ENCODE data around the gene TAS2R41.
"Not testable (repeated sequence)": the region's sequence is repeated elsewhere in the genome, so short reads cannot be mapped to it uniquely, and the experiment has no call there.

TAS2R41 gene

DNA sequence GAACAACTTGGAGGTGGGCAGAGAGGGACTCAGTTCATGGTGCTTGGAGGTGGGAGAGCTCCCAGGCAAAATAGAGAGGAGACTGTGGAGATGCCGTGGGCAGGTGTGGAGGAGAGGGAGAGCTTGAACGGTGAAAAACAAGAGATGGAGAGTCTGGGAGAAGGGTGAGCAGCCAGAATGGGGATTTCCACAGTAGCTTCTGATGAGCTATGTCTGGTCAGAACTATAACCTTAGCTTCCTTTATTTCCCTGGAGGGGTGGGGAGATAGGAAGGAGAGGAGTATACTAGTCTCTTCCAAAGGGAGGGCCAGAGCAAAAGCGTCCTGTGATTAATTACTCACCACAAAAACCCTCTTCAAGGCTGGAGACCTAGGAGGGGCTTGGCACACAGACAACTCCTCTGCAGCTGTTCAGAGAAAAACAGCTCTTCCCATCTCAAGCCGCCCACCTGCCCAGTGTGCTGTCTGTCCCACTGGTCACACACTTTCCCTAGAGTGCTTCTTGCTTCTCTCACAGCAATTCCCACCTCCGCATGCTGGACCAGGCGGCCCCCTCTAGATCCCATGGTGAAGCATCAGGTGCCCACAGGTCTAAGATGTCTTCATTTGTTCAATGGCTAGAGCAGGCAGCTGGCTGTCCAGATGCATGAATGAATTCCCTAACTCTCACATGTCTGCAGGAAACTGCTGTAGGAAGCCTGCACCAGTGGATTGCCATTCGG, 41.9 kb downstream of the TAS2R41 start:
- DNase-seq (ENCODE audit: low spot score) = no peak

DNA sequence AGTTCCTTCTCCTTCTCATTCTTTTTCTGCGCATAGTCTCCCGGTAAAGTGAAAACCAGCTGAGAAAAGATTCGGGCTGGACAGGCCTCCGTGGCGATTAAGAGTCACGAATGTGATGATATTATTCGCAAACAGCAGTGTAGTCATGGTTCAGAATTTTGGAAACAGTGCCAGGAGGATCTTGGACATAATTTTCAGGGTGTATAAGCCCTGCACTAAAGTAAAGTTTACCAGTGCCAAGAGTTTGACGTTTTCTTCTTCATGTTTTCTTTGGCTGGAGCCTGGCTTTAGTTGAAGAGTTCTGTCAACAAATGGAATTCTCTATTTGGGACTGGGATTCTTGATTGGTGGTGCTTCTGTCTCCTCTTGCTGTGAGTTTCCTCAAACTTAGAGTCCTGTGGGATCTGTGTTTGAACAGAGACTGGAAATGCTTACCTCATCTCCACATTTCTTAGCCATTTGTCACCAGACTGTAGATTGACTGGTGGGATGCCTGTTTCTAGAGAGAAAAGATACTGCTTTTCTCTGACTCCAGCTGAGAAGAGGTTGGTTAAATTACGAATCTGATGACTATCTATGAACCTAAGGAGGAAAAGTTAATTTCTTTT, 44.7 kb downstream of the TAS2R41 start:
- not testable (repeated sequence) for DNase-seq (ENCODE audit: low spot score)

All from CD4-positive, alpha-beta T cell treated with Interleukin-15 for 4 hours (primary cell).